C1 segment of cervical spinal cord (tissue), 14 donors: ENCODE data around the gene PDE6G.

ENCODE experiments used
- DNase-seq, 14 donors: peaks; one replicate each; lab custom pipeline; 2025; lab: John Stamatoyannopoulos, UW

Gene PDE6G

GRCh38 chr17:81687770-81688541 is 31.6 kb upstream of the PDE6G start:
- DNase-seq, result no peak

- DNase-seq, result no peak
Measured at GRCh38 chr17:81686614-81687013, 30.3 kb upstream of the PDE6G start.

- no peak for DNase-seq
Measured at GRCh38 chr17:81685108-81685507, 28.8 kb upstream of the PDE6G start.

- peak in 1 of 14 donors; percentile 25 for DNase-seq
Measured at GRCh38 chr17:81684442-81684911, 28.1 kb upstream of the PDE6G start.

GRCh38 chr17:81683584-81684441 is 27.5 kb upstream of the PDE6G start, which contains the start of the genes ARL16 and HGS:
Gene ARL16, minus strand, starts transcription at chr17:81683797. Its CDS starts 44 bp downstream, at chr17:81683753.
Gene HGS, plus strand, starts transcription at chr17:81684011. Its CDS starts 56 bp downstream, at chr17:81684067.
- DNase-seq, result peak; percentile 77 to 98 (median 96)

GRCh38 chr17:81683208-81683583 is 26.9 kb upstream of the PDE6G start:
- DNase-seq, result peak in 1 of 14 donors; percentile 50

GRCh38 chr17:81682565-81683207 is 26.3 kb upstream of the PDE6G start:
- no peak for DNase-seq

GRCh38 chr17:81681672-81682071 is 25.3 kb upstream of the PDE6G start:
- no peak for DNase-seq

- DNase-seq, result no peak
Measured at GRCh38 chr17:81680150-81680549, 23.8 kb upstream of the PDE6G start.

- DNase-seq, result peak in 3 of 14 donors; percentile 2 to 23 (median 18)
Measured at GRCh38 chr17:81676906-81677305, 20.6 kb upstream of the PDE6G start.

GRCh38 chr17:81675515-81676221 is 19.3 kb upstream of the PDE6G start:
- DNase-seq, result peak in 2 of 14 donors; percentile 5 to 56

- no peak for DNase-seq
Measured at GRCh38 chr17:81673561-81674258, 17.4 kb upstream of the PDE6G start.

GRCh38 chr17:81672954-81673353 is 16.6 kb upstream of the PDE6G start:
- DNase-seq, result no peak

GRCh38 chr17:81672504-81672903 is 16.2 kb upstream of the PDE6G start:
- DNase-seq, result no peak

- DNase-seq, result no peak
Measured at GRCh38 chr17:81667754-81668153, 11.4 kb upstream of the PDE6G start.

- peak; percentile 45 to 97 (median 90) for DNase-seq
Measured at GRCh38 chr17:81666342-81667191, 10.2 kb upstream of the PDE6G start, which contains the start of the genes CCDC137 and OXLD1. Gene CCDC137, plus strand, starts transcription at chr17:81666737. Its CDS starts 30 bp downstream, at chr17:81666767. Gene OXLD1, minus strand, starts transcription at chr17:81666605. Its CDS starts 28 bp downstream, at chr17:81666577.

GRCh38 chr17:81666092-81666341 is 9.7 kb upstream of the PDE6G start:
- no peak for DNase-seq

GRCh38 chr17:81665205-81666091 is 9.1 kb upstream of the PDE6G start:
- DNase-seq, result peak in 1 of 14 donors; percentile 33

GRCh38 chr17:81664051-81664470 is 7.7 kb upstream of the PDE6G start:
- DNase-seq, result peak in 1 of 14 donors; percentile 11
